K562 (cell line): ENCODE results near the gene CASP1.

Source experiments
- MYC ChIP-seq, 2 experiments: fragments of 250-450 bp in 1 of 2; sonication (Bioruptor Pico) in 1 of 2; IDR thresholded peaks; 2 replicates each; pipeline versions ENCODE4 v1.5.1 to v1.6.1; 2012 to 2021; ENCODE audit warnings: low read depth in 2 of 2, borderline replicate concordance in 1 of 2, improper control_type of control experiment in 1 of 2, low read length in 1 of 2, mild to moderate bottlenecking in 1 of 2, moderate library complexity in 1 of 2
- PHTF2 ChIP-seq: fragments of 250-450 bp; sonication (Bioruptor Pico); IDR thresholded peaks from 2 replicates; pipeline ENCODE4 v1.5.0; 2021; ENCODE audit warnings: mild to moderate bottlenecking
- POLR2AphosphoS5 ChIP-seq: IDR thresholded peaks from 2 replicates; pipeline ENCODE4 v1.6.1; 2011; ENCODE audit warnings: mild to moderate bottlenecking, low read depth, low read length, moderate library complexity; ENCODE audit not compliant: control insufficient read depth, insufficient read depth
- RFX5 ChIP-seq: IDR thresholded peaks from 2 replicates; pipeline ENCODE4 v1.6.1; 2011; ENCODE audit warnings: low read depth, mild to moderate bottlenecking, improper control_type of control experiment, low read length

DNA sequence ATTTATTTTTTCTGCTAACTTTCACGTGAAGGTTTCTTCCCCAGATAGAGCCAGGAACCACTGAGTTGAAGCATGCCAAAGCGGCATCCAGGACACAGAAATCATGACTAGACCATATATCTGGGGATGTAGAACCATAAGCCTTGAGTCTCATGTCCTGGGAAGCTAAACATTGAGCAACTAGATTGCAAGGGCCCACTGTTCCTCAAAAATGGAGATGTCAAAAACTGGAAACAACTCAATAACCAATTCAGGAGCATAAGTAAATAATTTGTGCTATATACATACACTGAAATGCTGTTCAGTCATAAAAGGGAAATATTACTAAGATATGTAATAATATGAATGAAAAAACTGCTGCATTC is 39.2 kb upstream of the CASP1 start:
- no peak for TF ChIP-seq PHTF2
- TF ChIP-seq RFX5: no peak
- TF ChIP-seq POLR2AphosphoS5: no peak
- TF ChIP-seq MYC (IDR thresholded peaks at IDR 0.05; ENCODE audit: low read depth, low read length): no peak
- TF ChIP-seq MYC (CRISPR knock-in tag; IDR thresholded peaks at IDR 0.05; ENCODE audit: borderline replicate concordance, low read depth): no peak
